Panc1 (cell line): ENCODE results near the gene EPHA6.

Source experiments
- CTCF ChIP-seq: fragments of 450-650 bp; IDR thresholded peaks from 2 replicates; pipeline ENCODE4 v1.5.1; 2017; ENCODE audit warnings: mild to moderate bottlenecking
- POLR2AphosphoS5 ChIP-seq: IDR thresholded peaks from 2 replicates; pipeline ENCODE4 v1.6.1; 2012; ENCODE audit warnings: mild to moderate bottlenecking, low read depth, low read length, moderate library complexity
- TCF7L2 ChIP-seq: IDR thresholded peaks from 2 replicates; pipeline ENCODE4 v1.6.1; 2011; ENCODE audit warnings: mild to moderate bottlenecking, low read depth, low read length, inconsistent platforms

GRCh38 chr3:97684490-97684889, 870.1 kb downstream of the EPHA6 start:
- TF ChIP-seq POLR2AphosphoS5, result no peak
- no peak for TF ChIP-seq CTCF
- no peak for TF ChIP-seq TCF7L2
